Daoy (cell line): Measurements from ENCODE around the gene CPEB4. TPM values are rescaled to one million over a fixed set of nuclear protein-coding genes. Genes with fewer than 3 reads are reported as not detected.

ENCODE experiments used
- DNase-seq: peaks from one replicate; pipeline ENCODE4 v3.0.0-alpha.2; 2015; ENCODE audit warnings: low read depth
- total RNA-seq: library from RNA; depleted of rRNA; stranded (reverse); fragments of >200 nt; shearing (Covaris generic); gene quantifications from 2 replicates; pipeline ENCODE4 v1.2.3, GENCODE V29; 2014; rRNA removed

CPEB4 gene
- 14.5 and 21.4 TPM in 2 replicates for total RNA-seq

DNA sequence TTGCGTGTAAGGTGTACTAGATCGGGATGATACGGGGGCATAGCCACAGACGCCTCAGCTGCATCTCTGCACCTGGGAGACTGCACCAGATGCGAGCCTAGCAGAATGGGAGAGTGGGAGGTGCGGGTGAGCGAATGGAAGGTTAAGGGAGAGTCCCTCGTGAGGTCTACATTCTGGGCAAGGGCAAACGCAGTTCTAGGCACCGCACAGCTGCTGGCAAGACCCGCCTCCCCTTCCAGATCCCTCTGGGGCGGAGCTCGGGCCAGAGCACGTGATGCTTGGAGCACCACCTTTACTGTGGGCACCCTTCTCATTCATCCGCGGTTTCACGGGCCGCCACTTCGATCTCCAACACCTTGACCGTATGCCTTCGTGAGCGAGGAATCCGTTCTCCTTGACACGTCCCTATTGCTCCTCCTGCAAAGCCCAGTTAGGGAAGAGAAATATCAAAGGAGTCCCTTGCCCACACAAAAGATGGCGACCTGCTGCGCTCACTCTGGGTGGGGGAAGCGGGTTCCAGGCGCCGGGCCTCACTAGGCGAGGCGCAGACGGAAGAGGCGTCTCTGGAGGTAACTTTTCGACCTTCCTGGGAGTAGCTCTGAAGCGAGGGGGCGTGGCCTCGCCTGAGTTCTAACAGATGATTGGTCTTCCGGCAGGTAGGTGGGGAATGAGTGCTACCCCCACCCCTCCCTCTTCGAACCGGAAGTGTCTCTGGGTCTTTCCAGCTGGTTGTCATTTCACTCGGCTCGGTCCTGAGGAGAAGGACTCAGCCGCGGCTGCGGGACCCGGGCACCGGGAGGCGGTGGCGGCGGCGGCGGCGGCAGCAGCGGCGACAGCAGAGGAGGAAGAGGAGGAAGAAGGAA, at the start of gene CPEB4:
Gene CPEB4, plus strand, starts transcription at position 740 of the 863 bp plus-strand sequence. CDS start 1,385 bp downstream, outside the sequence.
- DNase-seq = peak; percentile 100

DNA sequence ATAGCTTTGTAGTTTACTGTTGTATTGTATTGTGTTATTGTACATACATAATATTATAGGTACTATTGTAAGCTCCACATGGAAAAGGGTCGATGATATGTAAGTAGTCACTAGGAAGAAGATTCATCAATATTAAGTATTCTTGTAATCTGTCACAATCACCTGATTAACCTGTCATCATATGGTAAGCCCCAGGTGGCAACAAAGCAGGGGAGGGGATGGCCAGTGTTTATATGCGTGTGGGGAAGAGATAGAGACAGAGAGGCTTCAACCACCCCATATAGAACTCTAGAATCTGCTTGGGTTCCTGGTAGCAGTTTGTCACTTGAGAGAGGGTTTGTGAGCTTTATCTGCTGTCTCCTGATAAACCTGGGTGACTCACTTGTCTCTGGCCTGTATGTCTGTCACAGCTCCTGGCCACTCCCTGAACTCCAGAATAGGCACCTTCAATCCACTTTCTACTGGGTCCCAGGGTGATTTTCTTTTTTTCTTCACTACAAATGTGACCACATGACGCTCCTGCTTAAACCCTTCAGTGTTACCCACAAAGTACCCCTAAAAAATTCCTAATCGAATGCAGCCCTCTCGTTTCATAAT, 48.9 kb upstream of the CPEB4 start:
- DNase-seq = peak; percentile 17

DNA sequence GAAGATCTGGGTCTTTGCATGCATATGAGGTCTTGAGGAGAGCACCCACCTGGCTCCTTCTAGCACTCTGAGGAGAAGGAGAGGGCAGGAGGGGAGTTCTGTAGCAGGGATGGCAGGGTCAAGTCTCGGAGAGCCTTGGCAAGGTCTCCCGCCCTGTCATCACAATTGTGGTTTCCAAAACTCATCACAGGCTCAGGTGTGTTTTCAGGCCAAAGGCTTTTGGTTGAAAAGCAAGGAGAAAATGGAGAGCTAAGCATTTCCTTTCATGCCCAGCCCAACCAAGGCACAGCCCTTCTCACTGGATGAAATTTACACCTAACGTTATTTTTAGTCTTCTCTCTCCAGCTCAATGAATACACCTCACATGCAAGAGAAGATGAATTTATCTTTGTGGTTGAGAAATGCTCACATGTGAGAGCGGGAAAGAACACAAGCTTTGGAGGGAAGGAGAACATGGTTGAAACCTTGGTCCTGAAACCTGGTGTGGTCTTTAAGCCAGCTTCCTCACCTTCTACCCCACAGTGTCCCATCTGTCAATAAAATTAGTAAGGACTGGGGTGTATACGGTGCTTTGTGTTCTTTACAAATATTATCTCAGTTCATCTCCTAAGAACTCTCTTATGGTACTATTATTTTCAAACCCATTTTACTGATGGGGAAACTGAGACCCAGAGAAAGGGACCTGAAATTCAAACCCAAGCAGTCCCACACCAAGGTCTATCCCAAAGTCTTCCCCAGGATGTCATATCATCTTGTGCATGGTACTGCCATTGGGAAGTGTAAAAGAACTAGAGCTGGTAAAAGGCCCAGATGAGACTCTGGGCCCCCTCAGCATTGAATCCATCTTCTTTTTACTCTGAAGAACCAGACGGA, 47.8 kb upstream of the CPEB4 start:
- DNase-seq = no peak

DNA sequence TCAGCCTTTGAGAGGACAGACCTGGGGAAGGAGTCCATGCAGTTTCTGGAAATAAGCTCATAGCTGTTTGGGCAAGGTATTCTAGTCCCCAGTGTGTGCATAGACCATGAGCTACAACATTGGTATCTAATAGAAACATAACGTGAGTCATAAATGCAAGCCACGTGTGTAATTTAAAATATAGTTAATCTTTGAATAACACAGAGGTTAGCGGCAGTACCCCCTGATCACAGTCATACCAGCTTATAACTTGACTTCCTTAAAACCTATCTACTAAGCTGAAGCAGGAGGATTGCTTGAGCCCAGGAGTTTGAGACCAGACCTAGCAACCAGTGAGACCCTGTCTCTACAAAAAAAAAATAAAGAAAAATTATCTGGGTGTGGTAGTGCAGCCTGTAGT, 46.4 kb upstream of the CPEB4 start:
- DNase-seq = no peak

DNA sequence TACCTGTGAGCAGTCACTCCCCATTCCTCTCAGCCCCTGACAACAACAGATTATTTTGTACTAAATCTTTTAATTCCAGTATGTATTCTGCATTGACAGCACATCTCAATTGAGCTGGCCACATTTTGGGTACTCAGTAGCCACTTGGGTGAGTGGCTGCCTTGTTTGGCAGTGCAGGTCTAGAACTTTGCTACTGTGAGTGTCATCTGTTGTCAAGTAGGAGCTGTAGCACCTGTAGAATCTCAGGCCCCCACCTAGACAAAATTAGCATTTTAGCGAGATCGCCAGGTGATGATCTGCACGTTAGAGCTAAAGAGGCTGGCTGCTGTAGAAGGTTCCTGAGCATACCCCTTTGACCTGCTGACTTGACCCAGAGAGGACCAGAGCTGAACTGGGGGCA, 44.4 kb upstream of the CPEB4 start:
- no peak for DNase-seq

DNA sequence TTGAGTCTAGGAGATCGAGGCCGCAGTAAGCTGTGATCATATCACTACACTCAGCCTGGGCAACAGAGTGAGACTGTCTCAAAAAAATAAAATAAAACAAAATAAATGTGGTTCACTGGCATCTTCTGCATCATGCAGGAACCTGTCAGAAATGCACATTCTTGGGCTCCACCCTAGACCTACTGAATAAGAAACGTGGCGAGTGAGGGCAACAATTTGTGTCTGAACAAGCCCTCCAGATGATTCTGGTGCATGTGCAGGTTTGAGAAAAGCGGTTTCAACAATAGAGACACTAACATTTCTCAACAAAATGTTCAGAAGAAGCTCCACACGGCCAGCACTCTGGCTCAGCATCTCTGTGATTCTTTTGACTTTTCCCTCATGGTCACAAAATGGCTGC, 42.8 kb upstream of the CPEB4 start:
- no peak for DNase-seq

DNA sequence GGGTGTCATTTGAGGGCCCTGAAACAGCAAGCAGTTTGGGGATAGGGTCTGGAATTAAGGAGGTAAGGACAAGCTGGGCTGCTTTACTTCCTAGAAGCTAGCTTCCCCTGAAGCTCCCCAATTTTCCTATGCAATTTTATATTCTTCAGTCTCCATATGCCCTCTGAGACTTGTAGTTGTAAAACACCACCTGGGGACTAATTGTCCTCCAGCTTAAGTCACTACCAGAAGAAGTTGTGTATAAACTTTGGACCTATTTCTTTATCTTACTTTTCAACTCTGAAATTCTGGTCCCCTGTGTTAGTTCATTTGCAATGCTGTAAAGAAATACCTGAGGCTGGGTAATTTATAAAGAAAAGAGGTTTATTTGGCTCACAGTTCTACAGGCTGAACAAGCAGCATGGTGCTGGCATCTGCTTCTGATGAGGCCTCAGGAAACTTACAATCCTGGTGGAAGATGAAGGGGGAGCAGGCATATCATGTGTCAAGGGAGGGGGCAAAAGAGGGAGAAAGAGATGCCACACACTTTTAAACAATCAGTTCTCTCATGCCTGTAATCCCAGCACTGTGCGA, 41.1 kb upstream of the CPEB4 start:
- DNase-seq = no peak

DNA sequence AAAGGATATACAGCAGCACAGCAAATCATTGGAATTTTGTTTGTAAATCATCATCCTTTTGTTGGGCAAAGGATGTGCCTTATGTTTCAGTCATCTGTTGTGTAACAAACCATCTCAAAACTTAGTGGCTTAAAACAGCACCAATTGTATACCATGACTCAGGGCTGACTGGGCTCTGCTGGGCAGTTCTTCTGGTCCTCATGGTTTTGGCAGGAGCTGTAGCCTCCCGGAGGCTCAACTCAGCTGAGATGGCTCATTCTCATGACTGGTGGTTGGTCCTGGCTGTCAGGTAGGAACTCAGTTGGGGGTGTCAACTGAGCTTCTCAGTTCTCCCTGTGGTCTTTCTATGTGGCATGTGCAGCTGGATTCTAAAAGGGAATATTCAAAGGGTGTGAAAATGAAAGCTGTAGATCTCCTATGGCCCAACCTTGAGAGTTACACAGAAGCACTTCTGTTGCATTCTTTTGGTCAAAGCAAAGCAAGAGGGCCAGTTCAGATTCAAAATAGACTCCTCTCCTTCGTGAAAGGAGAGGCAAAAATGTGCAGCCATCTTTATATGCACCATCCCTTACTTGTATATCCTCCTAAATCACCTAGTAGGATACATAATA, 39.1 kb upstream of the CPEB4 start:
- peak; percentile 37 for DNase-seq

DNA sequence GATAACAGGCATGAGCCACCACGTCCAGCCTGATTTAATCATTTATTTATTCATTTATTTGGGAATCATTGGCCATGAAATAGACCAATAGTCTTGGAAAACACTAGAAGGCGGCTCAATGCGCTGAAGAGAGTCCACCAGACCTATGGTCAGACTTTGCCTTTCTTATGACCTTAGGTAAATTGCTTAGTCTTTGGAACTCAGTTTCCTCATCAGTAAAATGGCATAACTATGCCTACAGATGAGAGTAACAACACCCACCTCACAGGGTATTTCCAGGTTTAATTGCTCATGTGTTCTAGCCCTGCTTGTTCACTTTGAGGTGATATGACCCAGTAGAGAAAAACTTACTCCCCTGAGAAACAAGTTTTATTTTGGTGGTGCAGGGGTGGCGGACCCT, 38.2 kb upstream of the CPEB4 start:
- no peak for DNase-seq

DNA sequence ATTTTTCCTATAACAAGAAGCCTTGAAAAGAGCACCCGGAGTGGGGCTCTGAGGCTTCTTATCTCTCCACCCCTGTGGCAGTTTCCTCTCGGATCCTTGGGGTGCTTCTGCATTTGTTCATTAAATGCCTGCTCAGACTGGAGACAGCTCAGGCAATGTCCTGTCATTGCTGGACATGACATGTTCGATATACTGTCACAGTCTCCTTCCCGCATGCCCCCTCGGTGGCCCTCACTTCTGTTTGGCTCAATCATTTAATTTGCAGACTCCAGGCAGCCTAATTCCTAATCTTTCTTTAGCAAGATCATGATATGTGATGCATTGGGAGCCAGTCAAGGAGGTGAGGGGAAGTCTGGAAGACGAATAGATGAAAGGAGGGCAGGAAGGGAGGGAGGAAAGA, 37.5 kb upstream of the CPEB4 start:
- no peak for DNase-seq

DNA sequence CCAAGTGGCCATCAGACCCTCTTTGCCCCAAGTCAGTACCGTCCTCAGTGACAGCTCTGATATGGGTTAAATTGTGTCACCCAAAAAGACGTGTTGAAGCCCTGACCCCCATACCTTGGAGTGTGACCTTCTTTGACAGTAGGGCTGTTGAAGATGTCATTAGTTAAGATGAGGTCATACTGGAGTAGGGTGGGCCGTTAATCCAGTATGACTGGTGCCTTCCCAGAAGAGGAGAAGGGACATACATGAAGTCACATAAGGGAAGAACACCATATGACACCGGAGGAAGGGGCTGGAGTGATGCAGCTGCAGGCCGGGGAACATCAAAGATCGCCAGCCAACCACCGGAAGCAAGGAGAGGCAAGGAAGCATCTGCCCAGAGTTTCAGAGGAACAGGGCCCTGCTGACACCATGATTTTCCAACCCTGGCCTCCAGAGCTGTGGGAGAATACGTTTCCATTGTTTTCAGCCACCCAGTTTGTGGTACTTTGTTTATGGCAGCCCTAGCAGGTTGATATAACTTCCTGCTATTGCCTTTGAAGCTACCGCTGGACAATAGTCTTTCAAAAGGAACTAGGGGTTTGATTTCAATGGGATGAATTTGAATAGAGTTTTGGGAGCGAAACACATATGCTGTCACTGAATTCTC, 36.4 kb upstream of the CPEB4 start:
- DNase-seq = no peak

DNA sequence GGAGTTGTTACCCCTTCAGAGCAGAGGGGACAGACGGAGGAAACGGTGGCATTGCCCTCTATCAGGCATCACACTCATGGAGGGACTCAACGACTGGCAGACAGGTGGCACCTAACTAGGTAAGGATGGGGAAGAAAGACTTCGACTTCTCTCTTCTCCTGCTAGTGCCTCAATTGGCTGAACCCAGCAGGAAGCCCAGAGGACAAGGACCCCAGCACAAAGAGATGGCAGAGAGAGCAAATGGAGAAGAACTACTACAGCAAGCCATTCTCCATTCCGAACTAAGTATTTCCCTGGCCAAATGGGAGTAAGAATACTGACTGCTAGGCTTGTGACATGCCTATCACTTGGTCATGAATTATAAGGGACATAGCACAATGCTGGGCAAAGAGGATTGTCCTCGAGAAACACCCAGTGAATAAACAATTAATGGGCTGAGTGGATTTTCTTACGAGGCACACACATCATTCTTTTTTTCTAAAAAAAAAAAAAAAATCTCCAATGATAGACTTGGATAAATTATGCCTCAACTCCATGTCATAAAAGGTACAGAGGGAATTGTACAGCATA, 35.3 kb upstream of the CPEB4 start:
- no peak for DNase-seq

DNA sequence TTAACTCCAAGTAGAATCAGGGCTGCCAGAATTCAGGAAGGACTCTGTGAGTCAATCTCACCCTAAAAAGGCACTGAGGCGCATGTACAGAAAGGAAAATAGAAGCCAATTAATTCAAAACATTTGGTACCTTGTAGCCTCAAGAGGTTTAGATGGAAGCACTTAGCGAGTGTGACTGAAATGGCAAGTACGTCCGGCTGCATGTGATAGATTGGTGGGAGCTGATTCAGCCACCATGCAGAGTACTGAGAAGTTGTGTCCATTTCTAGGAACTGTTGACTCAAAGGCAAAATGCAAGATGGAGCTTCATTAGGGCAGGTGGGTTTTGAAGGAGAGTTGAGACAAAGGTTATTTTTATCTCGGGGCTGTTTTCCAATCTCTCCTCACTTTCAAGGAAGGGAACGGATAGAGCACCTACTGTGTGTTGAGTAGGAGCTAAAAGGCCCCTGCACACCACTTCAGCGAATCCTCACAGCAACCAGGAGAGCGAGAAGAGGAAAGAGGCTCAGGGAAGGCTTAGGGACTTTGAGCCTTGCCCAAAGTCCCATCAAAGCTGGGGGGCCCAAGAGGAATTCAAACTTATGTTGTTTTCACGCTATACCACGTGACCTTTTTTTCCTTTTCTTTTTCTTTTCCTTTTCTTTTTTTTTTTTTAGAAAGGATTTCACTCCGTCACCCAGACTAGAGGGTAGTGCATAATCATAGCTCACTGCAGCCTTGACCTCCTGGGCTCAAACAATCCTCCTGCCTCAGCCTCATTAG, 34.6 kb upstream of the CPEB4 start:
- DNase-seq = no peak

DNA sequence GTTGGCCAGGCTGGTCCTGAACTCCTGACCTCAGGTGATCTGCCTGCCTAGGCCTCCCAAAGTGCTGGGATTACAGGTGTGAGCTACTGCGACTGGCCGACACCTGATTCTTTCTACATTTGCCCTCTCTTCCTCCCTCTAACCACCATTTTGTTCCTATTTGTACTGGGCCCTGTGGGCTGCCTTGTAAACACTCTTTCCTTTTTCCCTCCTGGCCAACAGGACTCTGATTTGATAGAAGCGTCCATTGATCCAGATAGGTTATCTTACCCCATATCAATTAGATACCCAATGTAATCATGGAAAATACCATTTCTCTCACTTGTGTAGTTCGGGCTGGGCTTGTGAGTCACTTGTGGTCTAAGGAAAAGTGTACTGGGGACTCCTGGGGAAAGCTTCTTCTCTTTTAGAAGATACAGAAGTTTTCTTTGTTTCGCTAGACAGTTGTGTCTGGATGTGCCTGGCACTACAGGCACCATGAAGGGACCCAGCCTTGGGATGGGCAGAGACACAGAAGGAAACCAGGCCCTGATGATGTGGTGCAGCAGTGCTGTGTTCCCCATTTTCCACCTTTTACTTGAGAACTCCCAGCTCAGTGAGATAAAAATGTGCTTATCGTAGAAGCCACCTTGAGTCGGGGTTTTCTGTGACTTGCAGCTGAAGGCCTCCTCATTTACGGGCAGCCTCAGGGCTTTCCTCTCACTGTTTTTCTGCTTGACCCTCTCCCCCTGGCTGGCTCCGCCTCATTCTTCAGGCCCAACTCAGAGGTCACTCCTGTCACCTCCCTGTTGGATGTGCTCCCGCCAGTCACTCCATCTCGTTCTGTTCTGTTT, 32.8 kb upstream of the CPEB4 start:
- peak; percentile 33 for DNase-seq

DNA sequence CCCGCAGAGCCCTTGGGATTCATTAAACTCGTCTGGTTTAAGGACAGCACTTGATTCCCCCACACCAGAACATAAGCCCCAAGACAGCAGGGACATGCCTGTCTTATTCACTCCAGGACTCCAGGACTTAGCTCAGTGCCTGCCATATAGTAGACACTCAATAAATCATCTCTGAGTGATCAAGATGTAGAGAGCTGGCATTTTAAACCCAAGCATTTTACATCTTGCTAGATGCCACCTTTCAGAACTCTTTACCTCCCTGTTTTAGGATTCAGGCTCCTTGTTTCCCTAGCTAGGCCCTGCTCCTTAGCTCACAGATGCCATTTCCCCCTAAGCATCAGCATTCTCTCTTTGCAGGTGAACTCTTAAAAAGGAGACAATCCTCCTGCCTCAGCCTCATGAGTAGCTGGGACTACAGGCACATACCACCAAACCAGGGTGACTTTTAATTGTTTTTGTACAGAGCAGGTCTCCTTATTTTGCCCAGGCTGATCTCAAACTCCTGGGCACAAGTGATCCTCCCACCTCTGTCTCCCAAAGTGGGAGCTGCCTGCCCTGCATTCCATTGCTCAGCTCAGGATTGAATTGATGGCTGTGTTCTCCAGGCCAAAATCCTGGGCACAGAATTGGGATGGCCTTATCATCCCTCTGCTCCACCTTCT, 32.0 kb upstream of the CPEB4 start:
- DNase-seq = no peak

DNA sequence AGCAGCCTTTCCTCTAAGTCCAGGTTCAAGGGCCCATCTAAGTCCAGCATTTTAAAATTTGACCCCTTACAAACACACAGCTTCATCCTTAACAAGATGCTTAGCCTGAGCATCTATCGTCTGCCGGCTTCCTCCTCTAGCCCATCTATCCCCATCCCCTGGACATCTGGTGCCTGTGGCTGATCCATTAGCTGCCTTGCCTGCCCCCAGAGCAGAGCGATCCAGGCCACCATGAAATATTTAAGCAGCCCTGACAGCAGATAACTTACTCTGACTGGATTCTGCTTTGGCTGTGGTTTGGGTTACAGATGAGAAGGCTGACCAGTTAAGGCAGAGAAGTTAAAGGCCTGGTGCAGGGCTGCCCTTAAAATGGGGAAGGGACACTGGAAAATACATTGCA, 30.9 kb upstream of the CPEB4 start:
- DNase-seq = no peak

DNA sequence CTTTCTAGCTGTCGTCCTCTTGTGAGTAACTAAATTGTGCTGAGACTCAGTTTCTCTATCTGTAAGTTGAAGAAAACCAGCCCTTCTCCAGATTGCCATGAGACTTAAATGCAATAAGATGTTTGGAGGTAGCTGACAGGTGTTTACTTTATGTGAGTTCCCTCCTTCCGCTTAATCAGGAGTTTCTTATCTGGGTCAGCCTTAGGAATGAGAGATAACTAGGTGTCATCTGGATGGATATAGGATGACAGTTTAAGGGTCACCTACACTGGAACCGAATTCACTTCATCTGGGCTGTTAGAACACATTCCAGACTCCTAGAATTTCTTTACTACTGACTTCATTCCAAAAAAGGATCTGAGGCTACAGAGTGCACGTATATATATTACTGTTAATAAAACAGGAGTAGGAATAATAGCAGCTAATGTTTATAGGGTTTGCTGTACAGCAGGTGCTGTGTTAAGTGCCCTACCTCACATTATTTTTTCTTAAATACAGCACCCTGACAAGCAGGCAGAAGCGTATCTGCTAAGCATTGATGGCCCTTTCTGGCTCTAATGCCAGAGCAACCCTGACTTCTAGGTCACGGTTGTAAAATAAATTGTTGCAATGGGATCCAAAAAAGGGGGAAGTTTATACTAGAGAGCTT, 30.0 kb upstream of the CPEB4 start:
- DNase-seq = no peak
